ENCODE results near the gene RIMS3.

The RIMS3 gene

GRCh38 chr1:40665335-40666171 lies at the start of gene RIMS3:
TSS of gene RIMS3 (minus strand) at chr1:40665682. CDS start at chr1:40641925, 23,757 bp downstream.
- peak within 1 kb of the TSS; percentile 18 for H3K27ac ChIP-seq (ENCODE audit: low read length)

GRCh38 chr1:40712997-40713396 lies 47.5 kb upstream of the RIMS3 start:
- no peak overlapping the region for H3K27ac ChIP-seq (ENCODE audit: low read length)

More at GRCh38 chr1:40665335-40666171, at the start of gene RIMS3:
- Histone ChIP-seq H3K4me3 (ENCODE audit: low read length in 2 of 2) (peak within 1 kb of the TSS; percentile 50 to 76), H3K27me3 (ENCODE audit: control insufficient read depth in 1 of 2, insufficient read depth in 2 of 2, low read length in 2 of 2) (no peaks in the 10 kb centered on the region), H3K9me3 (ENCODE audit: control insufficient read depth in 2 of 2, low read length in 2 of 2) (no peaks in the 10 kb centered on the region), H3K4me1 (ENCODE audit: control insufficient read depth, insufficient read depth, low read length) (peaks cover 18% of the 10 kb centered on the region), H3K9ac (ENCODE audit: low read length in 2 of 2) (peak within 1 kb of the TSS; percentile 2 to 36), H3K36me3 (ENCODE audit: control insufficient read depth in 2 of 2, insufficient read depth in 2 of 2, low read length in 2 of 2) (no peaks in the 10 kb centered on the region)

GRCh38 chr1:40712405-40712944 lies 47.0 kb upstream of the RIMS3 start:
- Histone ChIP-seq H3K27ac (ENCODE audit: low read length) (no peak overlapping the region), H3K36me3 (ENCODE audit: control insufficient read depth in 2 of 2, insufficient read depth in 2 of 2, low read length in 2 of 2) (peaks cover 0 to 3% of the 10 kb centered on the region in 2 donors), H3K9me3 (ENCODE audit: control insufficient read depth in 2 of 2, low read length in 2 of 2) (no peaks in the 10 kb centered on the region), H3K9ac (ENCODE audit: low read length in 2 of 2) (no peak overlapping the region), H3K4me3 (ENCODE audit: low read length in 2 of 2) (no peak overlapping the region), H3K4me1 (ENCODE audit: control insufficient read depth, insufficient read depth, low read length) (peaks cover 14% of the 10 kb centered on the region), H3K27me3 (ENCODE audit: control insufficient read depth in 1 of 2, insufficient read depth in 2 of 2, low read length in 2 of 2) (no peaks in the 10 kb centered on the region)

More at GRCh38 chr1:40712997-40713396, 47.5 kb upstream of the RIMS3 start:
- Histone ChIP-seq H3K27me3 (ENCODE audit: control insufficient read depth in 1 of 2, insufficient read depth in 2 of 2, low read length in 2 of 2) (no peaks in the 10 kb centered on the region), H3K9ac (ENCODE audit: low read length in 2 of 2) (no peak overlapping the region), H3K4me1 (ENCODE audit: control insufficient read depth, insufficient read depth, low read length) (peaks cover 18% of the 10 kb centered on the region), H3K9me3 (ENCODE audit: control insufficient read depth in 2 of 2, low read length in 2 of 2) (no peaks in the 10 kb centered on the region), H3K36me3 (ENCODE audit: control insufficient read depth in 2 of 2, insufficient read depth in 2 of 2, low read length in 2 of 2) (peaks cover 0 to 3% of the 10 kb centered on the region in 2 donors), H3K4me3 (ENCODE audit: low read length in 2 of 2) (no peak overlapping the region)

- no peaks in the 10 kb centered on the region for H3K9me3 ChIP-seq (ENCODE audit: control insufficient read depth in 2 of 2, low read length in 2 of 2)
- H3K36me3 ChIP-seq (ENCODE audit: control insufficient read depth in 2 of 2, insufficient read depth in 2 of 2, low read length in 2 of 2), result peaks cover 0 to 3% of the 10 kb centered on the region in 2 donors
- peak overlapping the region; percentile 77 for H3K27ac ChIP-seq (ENCODE audit: low read length)
- no peaks in the 10 kb centered on the region for H3K27me3 ChIP-seq (ENCODE audit: control insufficient read depth in 1 of 2, insufficient read depth in 2 of 2, low read length in 2 of 2)
- H3K4me1 ChIP-seq (ENCODE audit: control insufficient read depth, insufficient read depth, low read length), result peaks cover 13% of the 10 kb centered on the region
- peak overlapping the region in 1 of 2 donors; percentile 69 for H3K9ac ChIP-seq (ENCODE audit: low read length in 2 of 2)
- H3K4me3 ChIP-seq (ENCODE audit: low read length in 2 of 2), result peak overlapping the region; percentile 83
Observed at GRCh38 chr1:40711465-40712404, 46.3 kb upstream of the RIMS3 start.

GRCh38 chr1:40710581-40711315 lies 45.3 kb upstream of the RIMS3 start:
- Histone ChIP-seq H3K4me3 (ENCODE audit: low read length in 2 of 2) (peak overlapping the region; percentile 83), H3K36me3 (ENCODE audit: control insufficient read depth in 2 of 2, insufficient read depth in 2 of 2, low read length in 2 of 2) (peaks cover 0 to 3% of the 10 kb centered on the region in 2 donors), H3K9ac (ENCODE audit: low read length in 2 of 2) (peak overlapping the region; percentile 68 to 69), H3K9me3 (ENCODE audit: control insufficient read depth in 2 of 2, low read length in 2 of 2) (no peaks in the 10 kb centered on the region), H3K27ac (ENCODE audit: low read length) (peak overlapping the region; percentile 77), H3K27me3 (ENCODE audit: control insufficient read depth in 1 of 2, insufficient read depth in 2 of 2, low read length in 2 of 2) (no peaks in the 10 kb centered on the region), H3K4me1 (ENCODE audit: control insufficient read depth, insufficient read depth, low read length) (peaks cover 13% of the 10 kb centered on the region)

GRCh38 chr1:40709802-40710278 lies 44.4 kb upstream of the RIMS3 start:
- Histone ChIP-seq H3K36me3 (ENCODE audit: control insufficient read depth in 2 of 2, insufficient read depth in 2 of 2, low read length in 2 of 2) (peaks cover 0 to 3% of the 10 kb centered on the region in 2 donors), H3K4me1 (ENCODE audit: control insufficient read depth, insufficient read depth, low read length) (peaks cover 13% of the 10 kb centered on the region), H3K4me3 (ENCODE audit: low read length in 2 of 2) (peak overlapping the region; percentile 83), H3K27me3 (ENCODE audit: control insufficient read depth in 1 of 2, insufficient read depth in 2 of 2, low read length in 2 of 2) (no peaks in the 10 kb centered on the region), H3K9ac (ENCODE audit: low read length in 2 of 2) (peak overlapping the region; percentile 69 to 71), H3K27ac (ENCODE audit: low read length) (peak overlapping the region; percentile 76), H3K9me3 (ENCODE audit: control insufficient read depth in 2 of 2, low read length in 2 of 2) (no peaks in the 10 kb centered on the region)

GRCh38 chr1:40709100-40709801 lies 43.8 kb upstream of the RIMS3 start:
- Histone ChIP-seq H3K4me1 (ENCODE audit: control insufficient read depth, insufficient read depth, low read length) (peaks cover 13% of the 10 kb centered on the region), H3K27ac (ENCODE audit: low read length) (peak overlapping the region; percentile 76), H3K27me3 (ENCODE audit: control insufficient read depth in 1 of 2, insufficient read depth in 2 of 2, low read length in 2 of 2) (no peaks in the 10 kb centered on the region), H3K9ac (ENCODE audit: low read length in 2 of 2) (peak overlapping the region; percentile 69 to 71), H3K36me3 (ENCODE audit: control insufficient read depth in 2 of 2, insufficient read depth in 2 of 2, low read length in 2 of 2) (peaks cover 0 to 3% of the 10 kb centered on the region in 2 donors), H3K9me3 (ENCODE audit: control insufficient read depth in 2 of 2, low read length in 2 of 2) (no peaks in the 10 kb centered on the region), H3K4me3 (ENCODE audit: low read length in 2 of 2) (peak overlapping the region; percentile 83)

- peaks cover 13% of the 10 kb centered on the region for H3K4me1 ChIP-seq (ENCODE audit: control insufficient read depth, insufficient read depth, low read length)
- no peaks in the 10 kb centered on the region for H3K27me3 ChIP-seq (ENCODE audit: control insufficient read depth in 1 of 2, insufficient read depth in 2 of 2, low read length in 2 of 2)
- H3K36me3 ChIP-seq (ENCODE audit: control insufficient read depth in 2 of 2, insufficient read depth in 2 of 2, low read length in 2 of 2), result peaks cover 0 to 3% of the 10 kb centered on the region in 2 donors
- H3K4me3 ChIP-seq (ENCODE audit: low read length in 2 of 2), result peak overlapping the region; percentile 83
- peak overlapping the region; percentile 69 to 71 for H3K9ac ChIP-seq (ENCODE audit: low read length in 2 of 2)
- peak overlapping the region; percentile 76 for H3K27ac ChIP-seq (ENCODE audit: low read length)
- no peaks in the 10 kb centered on the region for H3K9me3 ChIP-seq (ENCODE audit: control insufficient read depth in 2 of 2, low read length in 2 of 2)
Observed at GRCh38 chr1:40708750-40709099, 43.2 kb upstream of the RIMS3 start.

- Histone ChIP-seq H3K36me3 (ENCODE audit: control insufficient read depth in 2 of 2, insufficient read depth in 2 of 2, low read length in 2 of 2) (no peaks in the 10 kb centered on the region), H3K4me1 (ENCODE audit: control insufficient read depth, insufficient read depth, low read length) (peaks cover 8% of the 10 kb centered on the region), H3K9ac (ENCODE audit: low read length in 2 of 2) (no peak overlapping the region)
Observed at GRCh38 chr1:40706626-40707025, 41.1 kb upstream of the RIMS3 start.

More at GRCh38 chr1:40706626-40707025, 41.1 kb upstream of the RIMS3 start:
- H3K27ac ChIP-seq (ENCODE audit: low read length), result no peak overlapping the region
- H3K9me3 ChIP-seq (ENCODE audit: control insufficient read depth in 2 of 2, low read length in 2 of 2), result no peaks in the 10 kb centered on the region
- H3K4me3 ChIP-seq (ENCODE audit: low read length in 2 of 2), result no peak overlapping the region
- no peaks in the 10 kb centered on the region for H3K27me3 ChIP-seq (ENCODE audit: control insufficient read depth in 1 of 2, insufficient read depth in 2 of 2, low read length in 2 of 2)
